Kidney epithelial cell (primary cell): ENCODE measurements around the gene CRIP1. TPM values are rescaled to one million over a fixed set of nuclear protein-coding genes. Genes with fewer than 3 reads are reported as not detected.
A peak's percentile ranks its signal among the peaks of the same experiment; 100 is the strongest.

Experiments
- DNase-seq: peaks from one replicate; pipeline ENCODE4 v3.0.0-alpha.2; 2010; ENCODE audit warnings: low read depth
- H3K27me3 ChIP-seq: 2 replicates; pipeline ENCODE4 v1.6.0; 2011; ENCODE audit warnings: low read length; ENCODE audit not compliant: control insufficient read depth, insufficient read depth
- H3K36me3 ChIP-seq: 2 replicates; pipeline ENCODE4 v1.5.1; 2011; ENCODE audit warnings: low read length; ENCODE audit not compliant: control insufficient read depth, insufficient read depth
- H3K4me3 ChIP-seq: 2 replicates; pipeline ENCODE4 v1.5.1; 2011; ENCODE audit warnings: low read depth, mild to moderate bottlenecking, control low read depth, low read length
- CTCF ChIP-seq: IDR thresholded peaks from 2 replicates; pipeline ENCODE4 v1.5.1; 2011; ENCODE audit warnings: mild to moderate bottlenecking, moderate library complexity, low read length, control low read depth, inconsistent platforms; ENCODE audit not compliant: insufficient read depth, poor library complexity, severe bottlenecking
- total RNA-seq: library from RNA; depleted of rRNA; stranded (reverse); fragments of >200 nt; gene quantifications from 2 replicates; pipeline ENCODE4 v1.2.3, GENCODE V29; 2015

CRIP1 gene
- total RNA-seq, 1 donor from 2014 or later, result 2.0 TPM

GRCh38 chr14:105531088-105531893 lies 44.6 kb downstream of the CRIP1 start:
- H3K27me3 ChIP-seq, result peaks cover 51% of the 10 kb centered on the region
- no peaks in the 10 kb centered on the region for H3K36me3 ChIP-seq
- TF ChIP-seq CTCF, result no peak
- no peak for DNase-seq
- no peak overlapping the region for H3K4me3 ChIP-seq

GRCh38 chr14:105531894-105532623 lies 45.4 kb downstream of the CRIP1 start:
- no peak for DNase-seq
- H3K27me3 ChIP-seq, result peaks cover 53% of the 10 kb centered on the region
- no peak for TF ChIP-seq CTCF
- H3K4me3 ChIP-seq, result no peak overlapping the region
- H3K36me3 ChIP-seq, result no peaks in the 10 kb centered on the region

DNA sequence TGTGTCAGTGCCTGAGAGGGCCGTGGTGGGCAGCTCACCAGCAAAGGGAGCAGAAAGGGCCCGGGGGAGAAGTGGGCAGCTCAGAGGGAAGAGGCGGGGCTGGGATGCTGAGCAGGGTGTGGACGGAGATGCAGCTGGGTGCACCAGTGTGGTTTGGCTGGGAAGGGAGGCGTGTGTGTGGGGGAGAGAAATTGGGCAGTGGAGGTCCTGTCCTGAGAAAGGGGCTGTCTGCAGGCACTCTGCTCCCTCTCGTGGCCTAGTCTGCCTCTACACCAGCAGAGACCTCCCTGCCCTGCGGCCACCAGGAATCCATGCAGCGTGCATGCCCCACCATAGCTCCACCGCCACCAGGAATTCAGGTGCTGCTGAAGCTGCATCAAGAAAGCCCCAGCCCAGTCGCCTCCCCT lies 46.1 kb downstream of the CRIP1 start:
- TF ChIP-seq CTCF, result peak; percentile 51
- no peak for DNase-seq
- peaks cover 53% of the 10 kb centered on the region for H3K27me3 ChIP-seq
- no peak overlapping the region for H3K4me3 ChIP-seq
- H3K36me3 ChIP-seq, result no peaks in the 10 kb centered on the region

DNA sequence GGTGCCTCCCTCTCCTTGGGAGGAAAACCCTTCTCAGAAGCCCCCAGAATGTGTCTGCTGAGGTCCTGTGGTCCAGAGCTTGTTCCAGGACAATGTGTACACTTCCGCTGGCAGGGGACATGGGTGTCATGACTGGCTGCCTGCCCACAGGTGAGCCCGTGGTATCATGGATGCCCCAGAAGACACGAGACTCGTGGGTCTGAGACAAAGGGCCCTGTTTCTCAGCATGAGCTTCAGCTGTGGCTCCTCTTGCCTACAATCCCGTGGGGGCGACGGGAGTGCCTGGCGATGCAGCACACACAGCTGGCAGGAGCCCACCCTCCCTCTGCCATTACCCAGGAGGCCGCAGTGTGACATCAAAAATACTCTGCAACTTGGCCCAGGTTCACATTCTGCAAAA lies 46.7 kb downstream of the CRIP1 start:
- no peak for TF ChIP-seq CTCF
- DNase-seq, result no peak
- Histone ChIP-seq H3K4me3 (no peak overlapping the region), H3K36me3 (no peaks in the 10 kb centered on the region), H3K27me3 (peaks cover 52% of the 10 kb centered on the region)

DNA sequence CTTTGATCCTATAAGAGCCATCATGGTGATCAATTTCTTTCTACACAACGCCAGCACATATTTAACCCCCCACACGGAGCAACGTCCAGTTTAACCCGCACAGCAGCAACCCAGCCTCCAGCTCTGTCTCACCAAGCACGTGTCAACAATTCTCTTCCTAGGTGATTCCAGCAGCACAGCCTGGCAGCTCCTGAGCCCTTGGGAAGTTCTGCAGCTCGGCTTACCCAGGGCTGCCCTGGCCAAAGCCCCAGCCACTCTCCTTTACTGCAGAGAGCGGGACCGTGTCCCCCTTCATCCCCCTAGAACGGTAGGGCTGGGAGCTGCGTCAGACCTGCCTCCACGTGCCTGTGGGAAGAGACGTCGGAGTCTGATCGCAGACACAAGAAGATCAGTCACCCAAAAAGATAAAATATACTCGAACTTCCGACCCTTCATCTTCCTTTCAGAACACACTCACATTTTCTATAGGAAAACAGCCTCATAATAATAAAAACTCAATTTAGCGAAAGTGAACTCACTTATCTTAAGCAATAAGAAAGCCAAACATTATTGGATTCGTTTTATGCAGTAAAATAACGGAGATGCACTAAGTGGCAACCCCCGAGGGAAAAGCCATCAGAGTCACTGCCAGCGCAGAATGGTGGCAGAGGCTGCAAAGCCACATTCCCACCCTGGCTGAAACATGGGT lies 47.3 kb downstream of the CRIP1 start:
- no peak overlapping the region for H3K4me3 ChIP-seq
- TF ChIP-seq CTCF, result no peak
- DNase-seq, result no peak
- no peaks in the 10 kb centered on the region for H3K36me3 ChIP-seq
- peaks cover 48% of the 10 kb centered on the region for H3K27me3 ChIP-seq
